ENCODE measurements around the gene CCDC30.
"Not testable (repeated sequence)": the region's sequence is repeated elsewhere in the genome, so short reads cannot be mapped to it uniquely, and the experiment has no call there.

The CCDC30 gene

DNA sequence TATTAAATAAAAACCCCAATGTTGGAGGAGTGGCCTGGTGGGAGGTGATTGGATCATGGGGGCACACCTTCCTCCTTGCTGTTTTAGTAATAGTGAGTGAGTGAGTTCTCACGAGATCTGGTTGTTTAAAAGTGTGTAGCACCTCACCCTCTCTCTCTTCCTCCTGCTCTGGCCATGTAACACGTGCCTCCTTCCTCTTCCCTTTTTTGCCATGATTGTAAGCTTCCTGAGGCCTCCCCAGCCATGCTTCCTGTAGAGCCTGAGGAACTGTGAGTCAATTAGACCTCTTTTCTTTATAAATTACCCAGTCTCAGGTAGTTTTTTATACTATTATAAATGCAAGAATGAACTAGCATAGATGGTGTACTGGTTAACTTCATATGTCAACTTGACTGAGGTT, 68.0 kb downstream of the CCDC30 start:
- DNase-seq = no peak

GRCh38 chr1:42533101-42533863, 70.2 kb downstream of the CCDC30 start:
- no peak for DNase-seq

- DNase-seq = no peak
These were observed 78.0 kb downstream of the CCDC30 start for GRCh38 chr1:42541104-42541503.

DNA sequence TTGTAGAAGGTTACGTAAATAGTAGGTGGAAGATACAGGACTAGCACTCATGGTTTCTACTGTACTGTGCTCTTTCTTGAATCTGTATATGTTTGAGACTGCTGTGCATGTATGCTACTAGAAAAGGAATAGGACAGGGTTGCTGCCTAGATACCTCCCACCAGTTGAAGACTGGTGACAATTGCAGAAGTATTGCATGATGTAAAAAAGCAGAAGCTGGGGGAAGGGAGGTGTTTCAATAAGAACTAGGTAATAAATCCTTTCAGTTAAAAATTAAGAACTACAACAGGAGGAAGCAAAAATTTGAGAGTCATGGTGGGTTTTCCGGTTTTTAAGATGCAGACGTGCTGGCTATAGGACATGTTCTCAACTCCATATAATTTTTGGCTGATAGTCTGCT, 88.1 kb downstream of the CCDC30 start:
- no peak for DNase-seq

GRCh38 chr1:42551590-42551989, 88.5 kb downstream of the CCDC30 start:
- DNase-seq = no peak

GRCh38 chr1:42552636-42553035, 89.5 kb downstream of the CCDC30 start:
- DNase-seq = no peak

DNA sequence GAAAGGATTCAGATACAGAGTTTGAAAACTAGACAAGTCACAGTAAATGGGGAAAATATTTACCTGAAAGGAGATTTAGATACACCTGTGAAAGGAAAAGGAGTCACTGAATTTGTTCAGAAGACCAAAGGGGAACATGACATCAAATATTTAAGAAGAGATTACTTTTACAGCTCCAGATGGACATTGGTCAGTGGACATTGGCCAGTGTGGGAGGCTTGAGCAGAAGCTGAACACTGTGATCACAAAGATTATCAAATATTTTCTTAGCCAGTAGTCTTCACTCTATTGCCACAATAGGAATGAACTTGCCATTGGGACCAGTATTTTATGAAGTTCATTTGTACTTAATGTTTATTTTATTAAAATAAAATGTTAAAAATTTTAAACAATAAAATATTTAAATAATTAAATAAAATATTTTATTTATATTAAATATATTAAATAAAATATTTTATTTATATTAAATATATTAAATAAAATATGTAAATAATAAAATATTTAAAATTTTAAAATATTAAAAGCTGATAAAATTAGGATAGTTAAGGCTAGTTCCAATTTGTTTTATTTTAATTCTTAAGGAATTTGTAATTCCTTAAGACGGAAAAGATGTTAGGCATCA, 94.3 kb downstream of the CCDC30 start:
- DNase-seq = no peak

- DNase-seq = no peak
These were observed 104.0 kb downstream of the CCDC30 start for GRCh38 chr1:42567038-42567437.

GRCh38 chr1:42576935-42577334, 113.8 kb downstream of the CCDC30 start:
- DNase-seq = no peak

DNA sequence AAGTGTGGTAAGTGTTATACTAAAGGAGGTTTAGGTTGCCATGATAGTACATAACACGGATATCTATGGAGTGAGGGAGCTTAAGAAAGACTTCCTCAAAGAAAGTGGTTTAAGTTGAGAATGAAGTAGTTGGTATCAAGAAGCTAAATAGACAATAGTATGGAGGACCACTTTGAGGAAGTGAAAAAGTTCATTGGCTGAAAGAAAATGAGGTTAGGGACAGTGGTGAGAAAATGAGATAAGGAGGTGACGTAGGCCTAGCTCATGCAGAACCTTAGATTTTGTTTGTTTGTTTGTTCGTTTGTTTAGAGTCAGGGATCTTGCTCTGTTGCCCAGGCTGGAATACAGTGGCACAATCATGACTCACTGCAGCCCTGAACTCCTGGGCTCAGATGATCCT, 122.9 kb downstream of the CCDC30 start:
- no peak for DNase-seq

DNA sequence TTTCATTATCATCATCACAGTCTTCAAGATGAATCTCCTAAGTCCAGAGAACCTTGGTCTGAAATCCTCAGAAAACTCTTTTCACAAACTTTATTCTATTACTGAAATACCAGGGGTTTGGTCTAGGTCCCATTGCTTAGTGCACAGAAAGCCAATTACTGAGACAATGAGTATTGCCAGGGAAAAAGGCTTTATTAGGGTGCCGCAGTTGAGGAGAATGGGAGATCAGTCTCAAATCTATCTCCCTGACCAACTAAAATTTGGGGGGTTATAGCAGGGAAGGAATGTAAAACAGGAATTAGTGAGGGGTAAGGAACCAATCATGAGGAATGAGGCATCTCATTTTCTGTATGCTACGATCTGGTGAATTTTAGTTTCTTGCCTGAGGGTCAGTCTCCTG, 124.7 kb downstream of the CCDC30 start:
- no peak for DNase-seq

GRCh38 chr1:42592811-42593210, 129.7 kb downstream of the CCDC30 start:
- no peak for DNase-seq

- no peak for DNase-seq
These were observed 130.5 kb downstream of the CCDC30 start for GRCh38 chr1:42593486-42594100.

- no peak for DNase-seq
These were observed 138.4 kb downstream of the CCDC30 start for GRCh38 chr1:42601472-42601871.

DNA sequence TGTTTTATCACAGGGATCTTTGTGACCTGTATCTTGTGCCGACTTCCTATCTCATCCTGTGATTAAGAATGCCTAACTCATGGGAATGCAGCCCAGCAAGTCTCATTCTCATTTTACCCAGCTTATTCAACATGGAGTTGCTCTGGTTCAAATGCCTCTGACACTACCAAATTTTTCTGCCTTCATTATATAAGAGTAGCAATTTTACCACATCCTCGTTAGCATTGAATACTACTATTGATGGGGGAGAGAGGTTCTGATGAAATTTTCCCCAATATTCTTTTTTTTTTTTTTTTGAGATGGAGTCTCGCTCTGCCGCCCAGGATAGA, 150.7 kb downstream of the CCDC30 start:
- no peak for DNase-seq

DNA sequence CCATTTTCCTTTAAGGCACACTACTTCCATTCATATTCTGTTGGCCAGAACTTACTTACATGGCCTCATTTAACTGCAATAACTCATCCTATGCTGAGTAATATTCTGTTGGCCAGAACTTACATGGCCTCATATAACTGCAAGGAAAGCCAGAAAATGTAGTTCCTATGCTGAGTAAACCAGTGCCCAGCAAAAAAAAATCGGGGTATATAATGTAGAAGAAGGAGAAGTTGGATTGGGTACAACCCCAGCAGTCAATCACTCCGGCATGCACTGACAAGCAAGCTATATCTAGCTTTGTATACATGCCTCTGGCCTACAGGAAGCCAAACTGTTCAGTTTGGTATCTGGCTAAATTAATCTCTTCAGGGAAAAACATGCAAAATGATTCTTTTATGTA, 155.8 kb downstream of the CCDC30 start:
- no peak for DNase-seq

DNA sequence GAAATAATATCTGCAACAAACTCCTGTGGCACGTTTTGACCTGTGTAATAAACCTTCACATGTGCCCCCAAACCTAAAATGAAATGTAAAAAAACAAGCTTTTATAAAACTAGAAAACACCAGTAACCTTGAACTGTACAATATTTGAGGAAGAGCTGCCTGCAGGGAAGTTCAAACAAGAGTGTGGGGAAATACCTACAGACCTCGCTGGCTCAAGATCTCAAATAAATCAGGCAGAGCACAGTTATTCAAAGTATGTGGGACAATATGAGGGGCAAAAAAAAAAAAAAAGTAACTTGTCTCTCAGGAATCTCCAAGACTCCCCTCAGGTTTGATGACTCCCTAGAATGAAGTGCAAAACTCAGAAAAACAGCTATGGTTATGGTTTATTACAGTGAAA, 157.2 kb downstream of the CCDC30 start:
- no peak for DNase-seq

GRCh38 chr1:42621180-42621579, 158.1 kb downstream of the CCDC30 start:
- DNase-seq = not testable (repeated sequence)

DNA sequence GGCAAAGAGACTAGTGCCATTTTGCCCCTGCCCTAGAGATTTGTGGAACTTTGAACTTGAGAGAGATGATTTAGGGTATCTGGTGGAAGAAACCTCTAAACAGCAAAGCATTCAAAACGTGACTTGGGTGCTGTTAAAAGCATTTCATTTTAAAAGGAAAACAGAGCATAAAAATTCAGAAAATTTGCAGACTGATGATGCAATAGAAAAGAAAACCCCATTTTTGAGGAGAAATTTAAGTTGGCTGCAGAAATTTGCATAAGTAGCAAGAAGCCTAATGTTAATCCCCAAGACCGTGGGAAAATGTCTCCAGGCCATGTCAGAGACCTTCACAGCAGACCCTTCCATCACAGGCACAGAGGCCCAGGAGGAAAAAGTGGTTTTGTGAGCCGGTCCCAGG, 164.1 kb downstream of the CCDC30 start:
- not testable (repeated sequence) for DNase-seq

DNA sequence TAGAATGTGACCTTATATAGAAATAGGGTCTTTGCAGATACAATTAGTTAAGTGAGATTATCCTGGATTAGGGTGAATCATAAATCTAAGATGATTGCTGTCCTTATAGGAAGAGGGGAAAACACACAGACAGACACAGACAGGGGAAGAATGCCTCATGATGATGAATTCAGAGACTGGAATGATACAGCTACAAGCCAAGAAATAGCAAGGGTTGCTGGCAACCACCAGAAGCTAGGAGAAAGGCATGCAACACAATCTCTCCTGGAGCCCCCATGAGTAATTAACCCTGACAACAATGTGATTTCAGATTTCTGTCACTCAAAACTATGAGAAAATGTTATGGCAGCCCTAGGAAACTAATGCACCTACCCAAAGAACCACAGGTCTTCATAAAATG, 176.0 kb downstream of the CCDC30 start:
- no peak for DNase-seq

DNA sequence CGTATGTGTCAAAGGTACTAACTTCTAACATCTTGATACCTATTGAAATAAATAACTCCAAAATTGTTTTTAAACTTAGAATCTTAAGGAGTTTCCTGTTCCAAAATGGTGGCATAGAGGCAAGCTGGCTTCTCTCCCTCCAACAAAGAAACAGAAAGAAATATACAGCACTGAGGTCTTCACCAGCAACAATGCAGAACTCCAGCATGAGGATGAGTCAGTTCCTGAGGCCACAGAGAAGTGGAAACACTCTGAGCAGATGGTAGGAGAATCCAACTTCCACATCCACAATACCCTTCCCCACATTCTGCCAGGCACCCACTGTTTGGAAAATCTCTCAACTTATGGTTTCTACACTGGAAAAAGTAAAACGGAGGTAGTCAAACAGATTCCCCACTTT, 183.0 kb downstream of the CCDC30 start:
- DNase-seq = no peak

DNA sequence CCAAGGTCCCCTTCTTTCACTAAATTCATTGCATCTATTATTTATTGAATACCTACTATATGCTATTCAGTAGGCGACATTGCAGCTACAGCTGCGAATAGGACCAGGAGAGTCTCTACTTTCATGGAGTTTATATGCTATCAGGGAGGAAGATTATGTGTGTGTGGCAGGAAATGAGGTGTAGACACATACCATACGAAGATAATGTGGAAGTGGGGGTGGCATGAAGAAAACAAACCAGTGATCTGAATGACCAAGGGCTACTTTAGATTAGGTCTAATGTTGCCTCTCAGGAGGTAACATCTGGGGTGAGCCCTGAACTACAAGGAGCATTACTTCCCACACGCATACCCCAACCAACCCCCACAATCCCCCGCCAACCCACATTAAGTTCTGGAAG, 194.1 kb downstream of the CCDC30 start:
- DNase-seq = no peak

DNA sequence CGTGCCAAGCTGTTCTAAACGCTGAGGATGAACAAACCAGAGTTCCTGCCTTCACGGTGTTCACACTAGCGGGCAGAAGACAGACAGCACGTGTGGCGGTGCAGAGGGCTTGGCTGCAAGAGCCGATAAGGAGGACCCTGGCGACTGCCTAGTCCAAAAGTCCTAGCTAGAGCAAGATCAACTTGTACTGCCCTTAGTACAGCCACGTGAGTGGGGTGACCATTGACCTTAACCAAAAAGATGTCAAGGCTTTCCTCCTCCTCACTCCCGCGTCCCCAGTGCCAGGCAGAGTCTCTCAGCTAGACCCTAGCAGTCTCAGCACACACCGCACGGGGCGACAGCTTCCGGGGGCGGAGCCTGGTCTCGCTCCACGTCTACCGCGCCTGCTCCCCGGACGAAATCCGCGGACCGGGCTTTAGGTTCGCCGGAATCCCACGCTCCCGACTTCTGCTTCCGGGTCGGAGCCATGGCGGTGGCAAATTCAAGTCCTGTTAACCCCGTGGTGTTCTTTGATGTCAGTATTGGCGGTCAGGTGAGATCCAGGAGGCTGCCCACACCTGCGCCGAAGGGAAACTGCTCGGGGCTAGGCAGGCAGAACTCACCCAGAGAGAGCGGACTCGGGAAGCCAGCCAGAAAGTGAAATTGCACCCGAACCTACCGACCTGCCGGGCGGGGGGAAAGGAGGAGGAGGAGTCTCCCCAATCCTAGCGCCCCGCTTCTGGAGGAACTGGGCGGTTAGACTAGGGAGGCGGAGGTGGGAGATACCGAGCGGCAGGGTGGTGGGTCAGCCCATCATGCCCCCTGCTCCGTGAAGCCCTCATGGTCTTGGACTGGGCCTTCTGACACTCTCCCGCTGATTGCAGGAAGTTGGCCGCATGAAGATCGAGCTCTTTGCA, 195.1 kb downstream of the CCDC30 start, which contains the start of gene PPIH:
TSS of gene PPIH (plus strand) at position 443 of the 896 bp plus-strand sequence. CDS start at position 467, 24 bp downstream.
- DNase-seq = peak; percentile 82

Measured in NCI-H1694 (cell line).